ENCODE data around the gene MPP7.
"Not testable (repeated sequence)": the region's sequence is repeated elsewhere in the genome, so short reads cannot be mapped to it uniquely, and the experiment has no call there.

MPP7 gene

GRCh38 chr10:28320799-28321198, 17.9 kb upstream of the MPP7 start:
- TF ChIP-seq POLR2A (IDR thresholded peaks at IDR 0.05; ENCODE audit: low read depth, low read length): no peak
- TF ChIP-seq TAF1 (IDR thresholded peaks at IDR 0.05; ENCODE audit: borderline replicate concordance, low read depth, low read length): no peak
- TF ChIP-seq POLR2AphosphoS5 (IDR thresholded peaks at IDR 0.05; ENCODE audit: low read depth, low read length): no peak
- FAIRE-seq (no peak), DNase-seq (ENCODE audit: insufficient read length) (no peak)

GRCh38 chr10:28320090-28320489, 17.2 kb upstream of the MPP7 start:
- TF ChIP-seq POLR2AphosphoS5 (IDR thresholded peaks at IDR 0.05; ENCODE audit: low read depth, low read length) (no peak), POLR2A (IDR thresholded peaks at IDR 0.05; ENCODE audit: low read depth, low read length) (no peak), TAF1 (IDR thresholded peaks at IDR 0.05; ENCODE audit: borderline replicate concordance, low read depth, low read length) (no peak)
- DNase-seq (ENCODE audit: insufficient read length) (no peak), FAIRE-seq (no peak)

- not testable (repeated sequence) for FAIRE-seq
These were observed 16.2 kb upstream of the MPP7 start for GRCh38 chr10:28319061-28319460.

GRCh38 chr10:28318626-28319025, 15.8 kb upstream of the MPP7 start:
- FAIRE-seq: no peak
- no peak for DNase-seq (ENCODE audit: insufficient read length)
- TF ChIP-seq POLR2AphosphoS5 (IDR thresholded peaks at IDR 0.05; ENCODE audit: low read depth, low read length) (no peak), POLR2A (IDR thresholded peaks at IDR 0.05; ENCODE audit: low read depth, low read length) (no peak), TAF1 (IDR thresholded peaks at IDR 0.05; ENCODE audit: borderline replicate concordance, low read depth, low read length) (no peak)

More at GRCh38 chr10:28319061-28319460, 16.2 kb upstream of the MPP7 start:
- not testable (repeated sequence) for DNase-seq (ENCODE audit: insufficient read length)

DNA sequence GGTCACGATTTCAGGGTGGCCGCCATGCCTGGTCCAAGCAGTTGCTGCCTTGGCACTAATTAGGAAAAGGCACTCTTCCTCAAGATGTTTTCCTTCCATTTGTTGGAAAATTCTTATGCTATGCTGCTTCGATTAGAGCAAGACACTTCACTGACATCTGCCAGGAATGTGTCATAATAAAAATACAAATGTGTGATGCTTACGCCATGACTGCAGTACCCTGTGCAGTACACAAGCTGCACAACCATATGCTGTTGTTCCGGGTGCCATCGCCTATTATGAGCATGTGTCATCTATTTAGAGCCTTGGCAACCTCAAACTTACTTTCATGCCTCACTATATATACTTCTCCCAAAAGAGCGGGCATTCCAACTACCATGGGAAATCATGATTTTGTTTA, 14.9 kb upstream of the MPP7 start:
- no peak for DNase-seq (ENCODE audit: insufficient read length)
- no peak for FAIRE-seq
- no peak for TF ChIP-seq POLR2AphosphoS5 (IDR thresholded peaks at IDR 0.05; ENCODE audit: low read depth, low read length)
- no peak for TF ChIP-seq POLR2A (IDR thresholded peaks at IDR 0.05; ENCODE audit: low read depth, low read length)
- TF ChIP-seq TAF1 (IDR thresholded peaks at IDR 0.05; ENCODE audit: borderline replicate concordance, low read depth, low read length): no peak

- TF ChIP-seq POLR2A (IDR thresholded peaks at IDR 0.05; ENCODE audit: low read depth, low read length) (no peak), TAF1 (IDR thresholded peaks at IDR 0.05; ENCODE audit: borderline replicate concordance, low read depth, low read length) (no peak), POLR2AphosphoS5 (IDR thresholded peaks at IDR 0.05; ENCODE audit: low read depth, low read length) (no peak)
- DNase-seq (ENCODE audit: insufficient read length) (no peak), FAIRE-seq (no peak)
These were observed 13.8 kb upstream of the MPP7 start for GRCh38 chr10:28316696-28317095.

- FAIRE-seq (no peak), DNase-seq (ENCODE audit: insufficient read length) (no peak)
- TF ChIP-seq POLR2A (IDR thresholded peaks at IDR 0.05; ENCODE audit: low read depth, low read length): no peak
- TF ChIP-seq POLR2AphosphoS5 (IDR thresholded peaks at IDR 0.05; ENCODE audit: low read depth, low read length): no peak
- no peak for TF ChIP-seq TAF1 (IDR thresholded peaks at IDR 0.05; ENCODE audit: borderline replicate concordance, low read depth, low read length)
These were observed 12.3 kb upstream of the MPP7 start for GRCh38 chr10:28315140-28315539.

DNA sequence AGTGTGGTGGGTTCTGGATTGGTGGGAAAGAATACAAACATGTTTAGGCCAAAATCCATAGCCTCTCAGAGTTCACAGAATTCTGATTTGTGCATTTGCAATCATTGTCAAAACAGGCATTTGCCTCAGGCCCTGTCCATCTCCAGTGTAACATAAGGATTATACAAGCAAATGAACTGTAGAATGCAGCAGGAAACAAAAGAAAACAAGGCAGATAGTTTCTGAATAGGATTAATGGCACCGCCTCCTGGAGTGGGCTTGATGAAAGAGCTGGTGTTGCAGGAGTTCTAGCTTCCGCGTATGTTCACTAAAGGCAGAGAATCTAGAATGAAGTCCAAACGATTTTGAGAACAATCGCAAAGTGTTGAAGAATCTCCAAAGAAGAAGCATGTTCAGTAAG, 11.3 kb upstream of the MPP7 start:
- no peak for FAIRE-seq

GRCh38 chr10:28312572-28312971, 9.7 kb upstream of the MPP7 start:
- no peak for DNase-seq (ENCODE audit: insufficient read length)
- no peak for FAIRE-seq
- TF ChIP-seq POLR2A (IDR thresholded peaks at IDR 0.05; ENCODE audit: low read depth, low read length) (no peak), TAF1 (IDR thresholded peaks at IDR 0.05; ENCODE audit: borderline replicate concordance, low read depth, low read length) (no peak), POLR2AphosphoS5 (IDR thresholded peaks at IDR 0.05; ENCODE audit: low read depth, low read length) (no peak)

More for the DNA sequence above, 11.3 kb upstream of the MPP7 start:
- TF ChIP-seq TAF1 (IDR thresholded peaks at IDR 0.05; ENCODE audit: borderline replicate concordance, low read depth, low read length): no peak
- no peak for TF ChIP-seq POLR2A (IDR thresholded peaks at IDR 0.05; ENCODE audit: low read depth, low read length)
- DNase-seq (ENCODE audit: insufficient read length): no peak

DNA sequence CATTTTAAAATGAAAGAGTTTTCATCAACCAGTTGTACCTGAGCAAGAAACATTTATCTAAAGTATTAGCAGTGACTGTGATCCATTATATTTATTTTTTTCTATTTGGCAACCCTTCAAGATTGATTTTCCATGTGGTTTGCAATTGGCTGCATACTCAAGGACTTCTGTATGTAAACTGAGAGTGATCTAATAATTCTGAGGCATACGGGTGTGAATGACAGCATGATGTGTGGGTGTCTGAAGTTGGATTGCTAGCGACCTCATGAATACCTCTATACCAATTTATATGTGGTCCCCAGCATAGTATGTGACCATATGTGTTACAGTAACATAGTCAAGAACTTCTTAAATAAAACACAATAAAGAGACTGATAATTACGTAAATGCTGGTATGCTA, 8.2 kb upstream of the MPP7 start:
- TF ChIP-seq POLR2AphosphoS5 (IDR thresholded peaks at IDR 0.05; ENCODE audit: low read depth, low read length) (no peak), POLR2A (IDR thresholded peaks at IDR 0.05; ENCODE audit: low read depth, low read length) (no peak), TAF1 (IDR thresholded peaks at IDR 0.05; ENCODE audit: borderline replicate concordance, low read depth, low read length) (no peak)
- no peak for DNase-seq (ENCODE audit: insufficient read length)
- no peak for FAIRE-seq

GRCh38 chr10:28307267-28307666, 4.4 kb upstream of the MPP7 start:
- FAIRE-seq (no peak), DNase-seq (ENCODE audit: insufficient read length) (no peak)
- TF ChIP-seq POLR2AphosphoS5 (IDR thresholded peaks at IDR 0.05; ENCODE audit: low read depth, low read length): no peak
- no peak for TF ChIP-seq POLR2A (IDR thresholded peaks at IDR 0.05; ENCODE audit: low read depth, low read length)
- no peak for TF ChIP-seq TAF1 (IDR thresholded peaks at IDR 0.05; ENCODE audit: borderline replicate concordance, low read depth, low read length)

DNA sequence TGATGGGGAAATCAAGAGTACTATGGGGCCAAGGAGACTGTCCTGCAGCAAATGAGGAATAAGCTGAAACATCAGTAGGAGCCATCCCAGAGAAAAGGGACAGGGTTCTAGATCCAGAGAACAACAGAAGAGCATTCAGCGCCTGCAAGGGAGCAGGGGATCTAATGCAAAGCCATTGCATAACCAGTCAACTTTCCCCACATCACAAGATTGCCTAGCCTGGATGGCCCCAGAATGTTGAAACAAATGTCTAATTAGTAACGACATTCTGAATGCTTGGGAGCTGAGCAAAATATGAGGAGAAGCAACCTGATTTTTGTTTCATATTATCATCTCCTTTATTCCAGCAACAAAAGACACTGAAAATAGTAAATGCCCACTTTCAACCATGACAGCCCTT, 2.7 kb upstream of the MPP7 start:
- FAIRE-seq (no peak), DNase-seq (ENCODE audit: insufficient read length) (no peak)
- TF ChIP-seq POLR2A (IDR thresholded peaks at IDR 0.05; ENCODE audit: low read depth, low read length) (no peak), TAF1 (IDR thresholded peaks at IDR 0.05; ENCODE audit: borderline replicate concordance, low read depth, low read length) (no peak), POLR2AphosphoS5 (IDR thresholded peaks at IDR 0.05; ENCODE audit: low read depth, low read length) (no peak)

GRCh38 chr10:28304032-28304571, 1.2 kb upstream of the MPP7 start:
- DNase-seq (ENCODE audit: insufficient read length) (no peak), FAIRE-seq (peak; percentile 27)
- TF ChIP-seq POLR2AphosphoS5 (IDR thresholded peaks at IDR 0.05; ENCODE audit: low read depth, low read length) (no peak), POLR2A (IDR thresholded peaks at IDR 0.05; ENCODE audit: low read depth, low read length) (no peak), TAF1 (IDR thresholded peaks at IDR 0.05; ENCODE audit: borderline replicate concordance, low read depth, low read length) (no peak)

Data from GM12892 (cell line).